PFSK-1 (cell line): ENCODE results near the gene HOTAIR.

Experiments
- POLR2AphosphoS5 ChIP-seq: IDR thresholded peaks from 2 replicates; pipeline ENCODE4 v1.6.1; 2012; ENCODE audit warnings: low read depth, mild to moderate bottlenecking, control low read depth, low read length, moderate library complexity
- SIN3A ChIP-seq: IDR thresholded peaks from 2 replicates; pipeline ENCODE4 v1.6.1; 2012; ENCODE audit warnings: mild to moderate bottlenecking, low read length, moderate library complexity, borderline replicate concordance; ENCODE audit not compliant: insufficient read depth
- TAF1 ChIP-seq: IDR thresholded peaks from 2 replicates; pipeline ENCODE4 v1.6.1; 2012; ENCODE audit warnings: low read length, control low read depth, borderline replicate concordance; ENCODE audit not compliant: insufficient read depth

- TF ChIP-seq POLR2AphosphoS5: no peak
- no peak for TF ChIP-seq SIN3A
- no peak for TF ChIP-seq TAF1
Observed at GRCh38 chr12:53941187-53941586, 33.6 kb downstream of the HOTAIR start.
